ENCODE measurements around the gene CYP4F8.
"Not testable (repeated sequence)": the region's sequence is repeated elsewhere in the genome, so short reads cannot be mapped to it uniquely, and the experiment has no call there.

CYP4F8 gene

GRCh38 chr19:15644816-15645215 lies 29.8 kb downstream of the CYP4F8 start:
- DNase-seq = no peak

DNA sequence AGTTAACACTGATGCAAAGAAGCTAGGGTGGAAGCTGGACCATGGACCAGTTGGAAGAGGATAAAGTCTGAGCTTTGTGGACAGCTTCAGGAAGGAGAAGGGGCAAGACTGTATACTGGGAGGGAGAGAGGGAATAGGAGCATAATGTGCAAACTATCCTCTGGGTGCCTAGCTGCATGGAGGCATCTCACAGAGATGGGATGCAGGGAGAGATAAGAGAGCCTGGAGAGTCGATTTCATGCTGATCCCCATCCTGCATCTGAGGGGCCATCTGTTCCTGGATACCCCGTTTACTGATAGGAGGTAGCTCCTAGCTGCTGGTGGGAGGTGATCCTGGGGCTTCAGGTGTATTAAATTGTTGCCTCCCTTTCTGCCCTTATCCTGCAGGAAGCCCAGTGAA lies 34.5 kb downstream of the CYP4F8 start:
- no peak for DNase-seq

DNA sequence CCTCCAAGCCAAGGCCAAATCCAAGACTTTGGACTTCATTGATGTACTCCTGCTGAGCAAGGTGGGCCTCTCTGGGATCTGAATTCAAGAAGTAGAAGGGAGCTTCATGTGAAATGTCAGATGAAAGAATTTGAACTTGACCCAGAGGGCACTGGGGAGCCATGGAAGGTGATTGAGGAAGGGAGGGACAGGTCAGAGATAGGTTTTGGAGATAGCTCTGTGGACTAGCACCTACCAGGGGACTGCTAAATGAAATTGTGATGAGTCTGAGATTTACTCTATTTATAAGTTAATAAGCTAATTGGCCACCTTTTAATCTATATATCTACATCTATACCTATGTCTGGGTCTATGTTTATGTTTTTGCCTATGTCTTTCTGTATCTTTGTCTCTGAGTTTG lies 35.1 kb downstream of the CYP4F8 start:
- not testable (repeated sequence) for DNase-seq

- no peak for DNase-seq
These were observed 36.8 kb downstream of the CYP4F8 start for GRCh38 chr19:15651791-15652190.

DNA sequence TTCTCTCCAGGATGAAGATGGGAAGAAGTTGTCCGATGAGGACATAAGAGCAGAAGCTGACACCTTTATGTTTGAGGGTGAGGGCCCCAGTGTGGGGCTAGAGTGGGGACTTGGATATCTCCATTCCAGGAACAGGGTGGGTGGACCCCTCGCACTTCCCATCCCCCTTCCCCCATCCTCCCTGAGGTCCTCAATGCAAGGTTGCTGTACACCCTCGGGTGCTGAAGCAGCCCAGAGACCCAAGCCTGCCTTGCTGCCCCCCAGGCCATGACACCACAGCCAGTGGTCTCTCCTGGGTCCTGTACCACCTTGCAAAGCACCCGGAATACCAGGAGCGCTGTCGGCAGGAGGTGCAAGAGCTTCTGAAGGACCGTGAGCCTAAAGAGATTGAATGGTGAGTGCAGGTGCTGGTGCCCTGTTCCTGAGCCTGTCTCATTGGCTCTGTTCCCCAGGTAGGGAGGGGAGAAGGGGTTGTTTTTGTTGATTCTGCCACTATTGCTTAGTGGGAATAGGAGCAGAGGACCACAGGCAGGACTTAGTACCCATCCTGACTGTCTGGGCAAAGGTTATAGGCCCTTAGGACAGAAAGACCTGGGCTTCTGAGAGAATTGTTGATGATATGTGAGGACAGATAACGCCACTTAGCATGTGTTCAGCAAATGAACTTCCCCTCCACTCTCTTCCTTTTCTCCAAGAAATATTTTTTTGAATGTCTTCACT lies 37.7 kb downstream of the CYP4F8 start:
- DNase-seq = no peak

DNA sequence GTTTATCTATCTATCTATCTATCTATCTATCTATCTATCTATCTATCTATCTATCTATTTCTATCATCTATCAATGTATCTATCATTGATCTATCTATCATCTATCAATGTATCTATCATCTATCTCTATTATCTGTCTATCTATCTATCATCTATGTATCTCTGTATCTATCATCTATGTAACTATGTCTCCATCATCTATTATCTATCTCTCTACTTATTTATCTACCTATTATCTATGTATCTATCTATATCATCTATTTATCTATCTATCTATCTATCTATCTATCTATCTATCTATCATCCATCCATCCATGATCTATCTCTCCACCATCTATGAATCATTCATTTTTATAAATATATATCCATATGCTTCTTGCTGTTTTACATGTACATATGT lies 41.4 kb downstream of the CYP4F8 start:
- DNase-seq = no peak

DNA sequence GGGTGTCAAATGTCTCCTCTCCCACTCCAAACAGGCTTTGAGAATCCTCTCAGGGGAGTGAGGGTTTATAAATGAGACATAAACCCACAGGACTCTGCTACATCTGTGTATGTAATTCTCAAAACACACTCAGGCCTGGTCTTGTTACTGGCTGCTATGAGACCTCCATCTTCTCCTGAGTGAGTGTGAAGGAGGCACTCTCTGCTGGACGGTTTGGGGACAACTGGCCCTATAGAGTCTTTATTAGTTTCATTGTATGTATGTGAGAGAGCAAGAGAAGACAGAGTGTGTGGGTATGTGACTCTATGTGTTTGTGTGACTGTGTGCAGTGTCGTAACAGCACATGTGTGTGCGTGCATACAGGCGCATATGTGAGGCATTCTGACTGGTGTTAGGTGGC lies 48.2 kb downstream of the CYP4F8 start:
- DNase-seq = no peak

DNA sequence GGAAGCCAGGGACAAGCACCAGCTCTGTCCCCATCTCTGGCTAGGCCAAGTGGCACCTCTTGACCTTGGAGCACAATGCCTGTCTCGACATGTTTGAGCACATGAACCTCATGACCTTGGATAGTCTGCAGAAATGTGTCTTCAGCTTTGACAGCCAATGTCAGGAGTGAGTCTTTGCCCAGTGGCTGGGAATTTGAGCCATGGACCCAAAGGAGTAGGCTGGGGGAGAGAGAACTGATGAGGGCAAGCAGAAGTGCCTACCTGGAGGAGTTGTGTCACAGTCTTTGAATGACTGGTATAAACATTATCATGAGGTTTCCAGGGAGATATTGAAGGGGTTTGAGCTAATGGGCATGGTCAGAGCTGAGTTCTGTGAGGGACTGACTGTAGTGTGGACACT lies 51.2 kb downstream of the CYP4F8 start:
- no peak for DNase-seq

GRCh38 chr19:15666883-15667282 lies 51.9 kb downstream of the CYP4F8 start:
- DNase-seq = peak; percentile 47

- no peak for DNase-seq
These were observed 54.4 kb downstream of the CYP4F8 start for GRCh38 chr19:15669440-15669839.

DNA sequence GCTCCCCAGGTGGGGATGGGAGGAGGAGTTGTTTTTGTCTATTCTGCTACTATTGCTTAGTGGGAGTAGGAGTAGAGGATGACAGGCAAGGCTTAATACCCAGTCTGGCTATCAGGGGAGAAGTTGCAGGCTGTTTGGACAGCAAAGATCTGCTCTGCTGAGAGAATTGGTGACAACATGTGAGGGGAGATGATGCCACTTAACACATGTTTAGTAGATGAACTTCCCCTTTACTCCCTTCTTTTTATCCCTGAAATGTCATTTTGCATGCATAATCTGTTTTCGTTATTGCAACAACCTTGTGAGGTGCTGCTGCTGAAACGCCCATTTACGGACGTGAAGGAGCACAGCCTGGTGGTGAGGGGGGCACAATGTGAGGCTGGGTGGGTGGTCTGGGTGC lies 54.9 kb downstream of the CYP4F8 start:
- no peak for DNase-seq

- DNase-seq = no peak
These were observed 56.3 kb downstream of the CYP4F8 start for GRCh38 chr19:15671237-15671821.

DNA sequence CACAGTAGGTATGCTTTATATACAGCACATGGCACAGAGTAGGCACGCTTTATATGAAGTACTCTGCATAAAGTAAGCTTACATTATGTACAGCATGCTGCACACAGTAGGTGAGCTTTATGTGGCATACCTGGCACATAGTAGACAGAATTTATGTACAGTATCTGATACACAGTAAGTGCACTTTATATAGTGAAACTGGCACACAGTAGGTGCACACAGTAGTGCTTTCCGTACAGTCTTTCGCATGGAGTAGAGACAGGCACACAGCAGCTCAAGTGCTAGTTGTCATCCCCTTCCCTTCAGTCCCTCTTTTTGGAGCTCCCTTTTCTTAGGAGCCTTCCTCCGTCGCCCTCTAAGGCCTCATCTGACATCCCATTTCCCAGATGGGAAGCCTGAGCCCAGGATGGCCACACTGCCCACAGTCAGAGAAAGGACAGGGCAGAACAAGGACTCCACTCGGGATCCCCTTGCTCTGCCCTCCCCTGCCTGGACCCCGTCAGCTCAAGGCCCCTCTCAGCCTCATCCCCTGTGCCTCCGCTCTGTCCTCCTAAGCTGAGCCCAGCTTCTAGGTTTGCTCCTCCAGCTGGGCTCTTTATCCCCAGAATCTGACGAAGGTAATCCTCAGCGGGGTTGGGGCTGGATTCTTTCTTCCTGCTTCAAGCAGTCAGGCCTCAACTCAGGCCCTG lies 57.0 kb downstream of the CYP4F8 start:
- no peak for DNase-seq

GRCh38 chr19:15672580-15673175 lies 57.7 kb downstream of the CYP4F8 start, which contains the start of gene CYP4F12:
Gene CYP4F12, plus strand, starts transcription at chr19:15673087. Its CDS starts 443 bp downstream, at chr19:15673530.
- DNase-seq = no peak

DNA sequence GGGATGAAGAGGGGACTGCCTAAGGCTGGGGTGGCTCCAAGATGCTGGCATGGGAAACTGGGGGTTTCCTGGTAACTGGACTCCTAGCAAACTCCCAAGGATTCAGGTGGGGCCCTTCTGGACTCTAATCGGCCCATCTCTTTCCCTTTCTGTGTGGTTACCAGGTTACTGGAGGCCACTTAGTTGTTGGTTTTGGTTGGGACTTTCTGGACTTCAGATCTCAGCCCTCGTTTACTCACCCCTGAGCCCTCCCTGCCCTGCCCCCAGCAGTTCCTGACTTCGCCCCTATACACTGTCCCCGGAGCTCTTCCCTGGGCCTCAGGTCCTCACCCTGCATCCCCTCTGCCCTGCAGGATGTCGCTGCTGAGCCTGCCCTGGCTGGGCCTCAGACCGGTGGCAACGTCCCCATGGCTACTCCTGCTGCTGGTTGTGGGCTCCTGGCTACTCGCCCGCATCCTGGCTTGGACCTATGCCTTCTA lies 58.2 kb downstream of the CYP4F8 start:
- DNase-seq = no peak

DNA sequence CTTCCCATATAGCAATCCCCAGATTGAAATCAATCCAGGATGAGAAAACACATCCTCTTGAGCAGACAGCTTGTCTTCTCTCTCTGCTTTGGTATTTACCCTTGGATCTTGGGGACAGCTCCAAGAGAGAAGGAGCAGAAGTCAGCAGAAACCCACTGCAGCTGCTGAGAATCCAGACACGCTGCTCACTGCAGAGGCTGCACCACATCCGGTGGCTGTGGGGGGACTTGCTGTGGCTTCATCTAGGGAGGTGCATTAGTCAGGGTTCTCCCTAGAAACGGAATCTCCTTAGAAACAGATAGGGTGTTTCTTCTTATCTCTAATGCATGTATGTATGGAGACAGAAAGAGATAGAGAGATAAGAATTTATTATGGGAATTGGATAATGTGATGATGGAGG lies 60.5 kb downstream of the CYP4F8 start:
- DNase-seq = no peak

DNA sequence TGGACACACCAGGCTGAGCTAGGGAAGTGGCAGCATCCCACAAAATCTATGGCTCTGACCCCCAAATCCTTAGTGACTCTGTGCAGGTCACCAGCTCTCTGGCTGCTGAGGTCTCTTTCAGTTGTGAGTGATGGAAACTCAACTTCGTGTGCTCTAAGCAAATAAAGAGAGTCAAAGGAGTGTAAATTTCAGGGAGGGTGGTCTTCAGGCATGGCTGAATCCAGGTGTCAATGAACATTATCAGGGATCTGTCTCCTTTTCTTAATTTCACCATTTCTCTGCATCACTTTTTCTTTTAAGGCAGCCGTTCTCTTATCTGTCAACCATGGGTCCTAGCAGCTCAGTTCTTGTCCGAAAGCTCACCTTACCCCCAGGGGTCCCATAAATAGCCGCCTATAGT lies 64.1 kb downstream of the CYP4F8 start:
- no peak for DNase-seq

- DNase-seq = not testable (repeated sequence)
These were observed 64.8 kb downstream of the CYP4F8 start for GRCh38 chr19:15679865-15680264.
